SK-N-SH treated with all-trans-retinoic acid at 6 μM for 48 hours (cell line): ENCODE data around the gene GALNT7.

ENCODE experiments used
- ATAC-seq: fragments of 200-7000 bp; cut with Tn5 transposase; 3 replicates; pipeline ENCODE4 v1.9.1; 2020; ENCODE audit warnings: mild to moderate bottlenecking, moderate library complexity
- ARNTL ChIP-seq: fragments of 450-650 bp; formaldehyde crosslinking; IDR thresholded peaks from 2 replicates; pipeline ENCODE4 v1.5.0; 2020; ENCODE audit warnings: low read depth, mild to moderate bottlenecking, moderate library complexity, borderline replicate concordance
- BACH2 ChIP-seq: fragments of 250-450 bp; sonication (Bioruptor Pico); IDR thresholded peaks from 2 replicates; pipeline ENCODE4 v1.9.0; 2021; ENCODE audit warnings: mild to moderate bottlenecking, borderline replicate concordance
- CREB5 ChIP-seq: fragments of 250-450 bp; sonication (Bioruptor Pico); IDR thresholded peaks from 2 replicates; pipeline ENCODE4 v1.5.1; 2020; ENCODE audit warnings: low read depth, mild to moderate bottlenecking, moderate library complexity
- CSDC2 ChIP-seq: fragments of 250-450 bp; sonication (Bioruptor Pico); IDR thresholded peaks from 2 replicates; pipeline ENCODE4 v1.5.0; 2020; ENCODE audit warnings: mild to moderate bottlenecking, moderate library complexity
- ESRRG ChIP-seq: fragments of 250-450 bp; sonication (Bioruptor Pico); IDR thresholded peaks from 2 replicates; pipeline ENCODE4 v1.6.1; 2021; ENCODE audit warnings: mild to moderate bottlenecking
- GLIS3 ChIP-seq: fragments of 250-450 bp; sonication (Bioruptor Pico); IDR thresholded peaks from 2 replicates; pipeline ENCODE4 v1.5.0; 2020; ENCODE audit warnings: mild to moderate bottlenecking, moderate library complexity
- ISL1 ChIP-seq: fragments of 250-450 bp; sonication (Bioruptor Pico); IDR thresholded peaks from 2 replicates; pipeline ENCODE4 v2.1.2; 2022; ENCODE audit warnings: mild to moderate bottlenecking, moderate library complexity
- OSR1 ChIP-seq: fragments of 250-450 bp; sonication (Bioruptor Pico); IDR thresholded peaks from 2 replicates; pipeline ENCODE4 v1.8.0; 2022; ENCODE audit warnings: moderate library complexity, mild to moderate bottlenecking, inconsistent platforms
- PATZ1 ChIP-seq: fragments of 250-450 bp; sonication (Bioruptor Pico); IDR thresholded peaks from 2 replicates; pipeline ENCODE4 v1.8.0; 2020; ENCODE audit warnings: mild to moderate bottlenecking, moderate library complexity, borderline replicate concordance
- PPARA ChIP-seq: fragments of 250-450 bp; sonication (Bioruptor Pico); IDR thresholded peaks from 2 replicates; pipeline ENCODE4 v1.5.0; 2020; ENCODE audit warnings: mild to moderate bottlenecking, borderline replicate concordance
- RARB ChIP-seq: fragments of 250-450 bp; sonication (Bioruptor Pico); IDR thresholded peaks from 2 replicates; pipeline ENCODE4 v1.8.0; 2021; ENCODE audit warnings: mild to moderate bottlenecking, moderate library complexity
- SNAI2 ChIP-seq: fragments of 250-450 bp; sonication (Bioruptor Pico); IDR thresholded peaks from 2 replicates; pipeline ENCODE4 v1.5.0; 2020; ENCODE audit warnings: mild to moderate bottlenecking, moderate library complexity
- TCF4 ChIP-seq: fragments of 250-450 bp; sonication (Bioruptor Pico); IDR thresholded peaks from 2 replicates; pipeline ENCODE4 v1.8.0; 2021; ENCODE audit warnings: mild to moderate bottlenecking, moderate library complexity, borderline replicate concordance
- TOX ChIP-seq: fragments of 250-450 bp; sonication (Bioruptor Pico); IDR thresholded peaks from 2 replicates; pipeline ENCODE4 v1.8.0; 2021; ENCODE audit warnings: mild to moderate bottlenecking, moderate library complexity, borderline replicate concordance
- TSHZ2 ChIP-seq: fragments of 250-450 bp; sonication (Bioruptor Pico); IDR thresholded peaks from 2 replicates; pipeline ENCODE4 v1.5.0; 2020; ENCODE audit warnings: mild to moderate bottlenecking, moderate library complexity
- ZC3H10 ChIP-seq: fragments of 250-450 bp; sonication (Bioruptor Pico); IDR thresholded peaks from 2 replicates; pipeline ENCODE4 v1.5.1; 2021; ENCODE audit warnings: mild to moderate bottlenecking, moderate library complexity
- ZFP3 ChIP-seq: fragments of 250-450 bp; sonication (Bioruptor Pico); IDR thresholded peaks from 2 replicates; pipeline ENCODE4 v1.5.0; 2020; ENCODE audit warnings: mild to moderate bottlenecking, moderate library complexity
- ZNF565 ChIP-seq: fragments of 450-650 bp; formaldehyde crosslinking; conservative IDR thresholded peaks from 2 replicates; pipeline ENCODE4 v1.5.0; 2020; ENCODE audit warnings: low read depth, mild to moderate bottlenecking, moderate library complexity
- ZNF70 ChIP-seq: fragments of 450-650 bp; formaldehyde crosslinking; IDR thresholded peaks from 2 replicates; pipeline ENCODE4 v1.5.0; 2020; ENCODE audit warnings: mild to moderate bottlenecking, moderate library complexity
- ZNF8 ChIP-seq: fragments of 450-650 bp; formaldehyde crosslinking; IDR thresholded peaks from 2 replicates; pipeline ENCODE4 v1.5.0; 2020; ENCODE audit warnings: mild to moderate bottlenecking, moderate library complexity
- TF ChIP-seq, protein P1 (sequence below): fragments of 250-450 bp; sonication (Bioruptor Pico); IDR thresholded peaks from 2 replicates; pipeline ENCODE4 v1.5.1; 2021; ENCODE audit warnings: mild to moderate bottlenecking, moderate library complexity

Gene GALNT7

DNA sequence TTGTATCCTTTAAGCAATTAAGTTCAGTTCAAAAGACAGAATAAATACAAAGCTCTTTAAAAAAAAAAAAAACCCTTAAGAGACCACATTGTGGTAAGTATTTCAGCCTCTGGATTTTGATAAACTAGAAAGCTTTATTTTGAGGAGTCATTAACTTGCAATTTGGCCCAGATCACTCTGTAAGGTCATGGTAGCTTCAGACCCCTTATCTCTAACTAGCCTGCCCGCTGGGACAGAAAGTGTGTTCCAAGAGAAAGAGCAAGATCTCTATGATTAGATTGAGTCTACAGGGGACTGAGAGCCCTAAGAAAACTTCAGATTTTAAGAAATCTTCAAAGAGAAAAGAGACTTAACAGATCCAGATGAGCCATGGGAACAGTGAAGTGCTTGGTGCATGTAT, 45.6 kb downstream of the GALNT7 start:
- TF ChIP-seq ZC3H10 (CRISPR knock-in tag) (no peak), TCF4 (CRISPR knock-in tag) (no peak), OSR1 (CRISPR knock-in tag) (no peak), SNAI2 (CRISPR knock-in tag) (no peak), CSDC2 (0 out of 2 replicates have a peak, but pooled peaks have one; percentile 33), ARNTL (no peak), ZNF70 (no peak), ISL1 (CRISPR knock-in tag) (0 out of 2 replicates have a peak, but pooled peaks have one; percentile 20), TSHZ2 (CRISPR knock-in tag) (no peak)
- TF ChIP-seq, protein P1, sequence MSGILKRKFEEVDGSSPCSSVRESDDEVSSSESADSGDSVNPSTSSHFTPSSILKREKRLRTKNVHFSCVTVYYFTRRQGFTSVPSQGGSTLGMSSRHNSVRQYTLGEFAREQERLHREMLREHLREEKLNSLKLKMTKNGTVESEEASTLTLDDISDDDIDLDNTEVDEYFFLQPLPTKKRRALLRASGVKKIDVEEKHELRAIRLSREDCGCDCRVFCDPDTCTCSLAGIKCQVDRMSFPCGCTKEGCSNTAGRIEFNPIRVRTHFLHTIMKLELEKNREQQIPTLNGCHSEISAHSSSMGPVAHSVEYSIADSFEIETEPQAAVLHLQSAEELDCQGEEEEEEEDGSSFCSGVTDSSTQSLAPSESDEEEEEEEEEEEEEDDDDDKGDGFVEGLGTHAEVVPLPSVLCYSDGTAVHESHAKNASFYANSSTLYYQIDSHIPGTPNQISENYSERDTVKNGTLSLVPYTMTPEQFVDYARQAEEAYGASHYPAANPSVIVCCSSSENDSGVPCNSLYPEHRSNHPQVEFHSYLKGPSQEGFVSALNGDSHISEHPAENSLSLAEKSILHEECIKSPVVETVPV (CRISPR knock-in tag), result no peak
- no peak for ATAC-seq

GRCh38 chr4:173214661-173215060, 46.0 kb downstream of the GALNT7 start:
- no peak for TF ChIP-seq ZNF8
- no peak for TF ChIP-seq GLIS3 (CRISPR knock-in tag)
- TF ChIP-seq PPARA (CRISPR knock-in tag), result no peak
- TF ChIP-seq BACH2 (CRISPR knock-in tag), result no peak
- TF ChIP-seq RARB (CRISPR knock-in tag), result no peak
- TF ChIP-seq CREB5, result no peak
- no peak for TF ChIP-seq TCF4 (CRISPR knock-in tag)
- peak; percentile 35 for ATAC-seq

- ATAC-seq, result no peak
- TF ChIP-seq ZNF70 (no peak), PATZ1 (CRISPR knock-in tag) (no peak), BACH2 (CRISPR knock-in tag) (no peak), CREB5 (no peak), CSDC2 (no peak), TOX (CRISPR knock-in tag) (no peak)
Observed at GRCh38 chr4:173217075-173217474, 48.5 kb downstream of the GALNT7 start.

GRCh38 chr4:173217727-173218126, 49.1 kb downstream of the GALNT7 start:
- peak; percentile 73 for ATAC-seq
- TF ChIP-seq ZNF70, result no peak
- no peak for TF ChIP-seq CSDC2
- no peak for TF ChIP-seq ARNTL
- TF ChIP-seq, protein P1 (CRISPR knock-in tag), result no peak
- no peak for TF ChIP-seq TSHZ2 (CRISPR knock-in tag)
- TF ChIP-seq ZNF565, result no peak
- TF ChIP-seq RARB (CRISPR knock-in tag), result no peak
- TF ChIP-seq ISL1 (CRISPR knock-in tag), result no peak
- no peak for TF ChIP-seq OSR1 (CRISPR knock-in tag)
- TF ChIP-seq ZNF8, result no peak
- no peak for TF ChIP-seq ZFP3
- TF ChIP-seq ESRRG (CRISPR knock-in tag), result no peak
- TF ChIP-seq TCF4 (CRISPR knock-in tag), result no peak
- TF ChIP-seq PPARA (CRISPR knock-in tag), result no peak
- TF ChIP-seq CREB5, result no peak
